Left ventricle myocardium inferior (tissue), 1 donor: Measurements from ENCODE around the gene ASH1L. TPM values are rescaled to one million over a fixed set of nuclear protein-coding genes. Genes with fewer than 3 reads are reported as not detected.
"Not testable (repeated sequence)": the region's sequence is repeated elsewhere in the genome, so short reads cannot be mapped to it uniquely, and the experiment has no call there.

ENCODE experiments used
- DNase-seq: peaks from one replicate; pipeline ENCODE4 v3.0.0-alpha.2; 2020
- H3K27ac ChIP-seq: fragments of 200-600 bp; replicated peaks from 2 replicates; pipeline ENCODE4 v1.8.0; 2021
- H3K27me3 ChIP-seq: fragments of 200-600 bp; 2 replicates; pipeline ENCODE4 v1.8.0; 2021; ENCODE audit warnings: low read depth
- H3K36me3 ChIP-seq: fragments of 200-600 bp; 2 replicates; pipeline ENCODE4 v1.8.0; 2021
- H3K4me1 ChIP-seq: fragments of 200-600 bp; 2 replicates; pipeline ENCODE4 v1.8.0; 2021
- H3K4me3 ChIP-seq: fragments of 200-600 bp; 2 replicates; pipeline ENCODE4 v1.8.0; 2021; ENCODE audit warnings: mild to moderate bottlenecking, moderate library complexity
- H3K9me3 ChIP-seq: fragments of 200-600 bp; replicated peaks from 2 replicates; pipeline ENCODE4 v1.8.0; 2021
- CTCF ChIP-seq: fragments of 200-600 bp; IDR thresholded peaks from 2 replicates; pipeline ENCODE4 v1.8.0; 2021; ENCODE audit warnings: antibody characterized with exemption, mild to moderate bottlenecking, borderline replicate concordance
- intact Hi-C: fragments of 100-400 bp; cut with micrococcal nuclease; formaldehyde crosslinking; loops from one replicate; pipeline ENCODE4 v1.11.0; 2022
- total RNA-seq: library from RNA; stranded (reverse); fragmentation: NEBNext Ultra II Directional; extraction: Animal tissue kit (Norgen Biotek cat#: 25700); gene quantifications from one replicate; pipeline ENCODE4 v1.2.1, GENCODE V29; 2021
- donor health status: DM: no; HTN: yes; CAD: no; lungs with severe emphysema.

The ASH1L gene
- total RNA-seq, 1 donor from 2014 or later, result 38.7 TPM

GRCh38 chr1:155514582-155515187 is 47.9 kb downstream of the ASH1L start:
- Histone ChIP-seq H3K36me3 (peaks cover 10% of the 10 kb centered on the region), H3K9me3 (no peaks in the 10 kb centered on the region), H3K27ac (no peak overlapping the region), H3K4me1 (peaks cover 33% of the 10 kb centered on the region), H3K4me3 (no peak overlapping the region), H3K27me3 (no peaks in the 10 kb centered on the region)
- no peak for TF ChIP-seq CTCF
- intact Hi-C loops, result no loop called here
- no peak for DNase-seq

- no peak for TF ChIP-seq CTCF
- peaks cover 44% of the 10 kb centered on the region for H3K4me1 ChIP-seq
- H3K27me3 ChIP-seq, result no peaks in the 10 kb centered on the region
- H3K27ac ChIP-seq, result no peak overlapping the region
- no peak overlapping the region for H3K4me3 ChIP-seq
- H3K9me3 ChIP-seq, result no peaks in the 10 kb centered on the region
- intact Hi-C loops, result no loop called here
- peaks cover 7% of the 10 kb centered on the region for H3K36me3 ChIP-seq
- DNase-seq, result no peak
Observed at GRCh38 chr1:155513300-155513916, 49.2 kb downstream of the ASH1L start.

- DNase-seq, H3K27ac ChIP-seq, intact Hi-C loops, H3K27me3 ChIP-seq, H3K9me3 ChIP-seq, H3K36me3 ChIP-seq, H3K4me3 ChIP-seq: not testable (repeated sequence)
- peaks cover 54% of the 10 kb centered on the region for H3K4me1 ChIP-seq
Observed at GRCh38 chr1:155511385-155511784, 51.2 kb downstream of the ASH1L start.

GRCh38 chr1:155509064-155509463 is 53.5 kb downstream of the ASH1L start:
- H3K27ac ChIP-seq, result no peak overlapping the region
- DNase-seq, result no peak
- H3K36me3 ChIP-seq, result no peaks in the 10 kb centered on the region
- TF ChIP-seq CTCF, result no peak
- H3K27me3 ChIP-seq, result no peaks in the 10 kb centered on the region
- H3K4me1 ChIP-seq, result peaks cover 39% of the 10 kb centered on the region
- intact Hi-C loops, result no loop called here
- no peaks in the 10 kb centered on the region for H3K9me3 ChIP-seq
- no peak overlapping the region for H3K4me3 ChIP-seq

GRCh38 chr1:155507945-155508344 is 54.7 kb downstream of the ASH1L start:
- no peak for DNase-seq
- TF ChIP-seq CTCF, result no peak
- H3K4me1 ChIP-seq, result peaks cover 38% of the 10 kb centered on the region
- H3K36me3 ChIP-seq, result no peaks in the 10 kb centered on the region
- no peak overlapping the region for H3K27ac ChIP-seq
- H3K27me3 ChIP-seq, result no peaks in the 10 kb centered on the region
- no peaks in the 10 kb centered on the region for H3K9me3 ChIP-seq
- H3K4me3 ChIP-seq, result no peak overlapping the region
- intact Hi-C loops, result no loop called here

- intact Hi-C loops, H3K27ac ChIP-seq, H3K27me3 ChIP-seq, H3K9me3 ChIP-seq, H3K36me3 ChIP-seq, H3K4me3 ChIP-seq, DNase-seq: not testable (repeated sequence)
- peaks cover 38% of the 10 kb centered on the region for H3K4me1 ChIP-seq
Observed at GRCh38 chr1:155505963-155506362, 56.6 kb downstream of the ASH1L start.
